ENCODE data around the gene GLRA3. TPM values are rescaled to one million over a fixed set of nuclear protein-coding genes. Genes with fewer than 3 reads are reported as not detected.

The GLRA3 gene
- total and polyA plus RNA-seq, 7 experiments from 2014 or later: not detected

DNA sequence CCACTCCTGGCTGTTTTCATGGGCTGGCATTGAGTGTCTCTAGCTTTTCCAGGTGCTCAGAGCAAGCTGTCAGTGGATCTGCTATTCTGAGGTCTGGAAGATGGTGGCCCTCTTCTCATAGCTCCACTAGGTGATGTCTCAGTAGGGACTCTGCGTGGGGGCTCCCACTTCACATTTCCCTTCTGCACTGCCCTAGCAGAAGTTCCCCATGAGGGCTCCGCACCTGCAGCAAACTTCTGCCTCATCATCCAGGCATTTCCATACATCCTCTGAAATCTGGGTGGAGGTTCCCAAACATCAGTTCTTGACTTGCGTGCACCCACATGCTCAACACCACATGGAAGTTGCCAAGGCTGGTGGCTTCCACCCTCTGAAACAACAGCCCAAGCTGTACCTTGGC is 13.8 kb downstream of the GLRA3 start:
- Mint-ChIP-seq H3K4me3 (no peak overlapping the region), H3K36me3 (no peaks in the 10 kb centered on the region), H3K4me1 (no peaks in the 10 kb centered on the region), H3K27me3 (peaks cover 0 to 4% (median 0%) of the 10 kb centered on the region in 5 donors), H3K9me3 (peaks cover 0 to 6% (median 0%) of the 10 kb centered on the region in 11 donors), H3K27ac (no peak overlapping the region)
- no peak overlapping the region for H3K4me3 ChIP-seq (ENCODE audit: low read length)
- no peaks in the 10 kb centered on the region for H3K27me3 ChIP-seq (ENCODE audit: control insufficient read depth in 2 of 2, insufficient read depth in 2 of 2, low read length in 2 of 2)
- no peak for ATAC-seq
- no peaks in the 10 kb centered on the region for H3K9me3 ChIP-seq (ENCODE audit: control insufficient read depth in 2 of 3, low read length in 3 of 3)
- no peaks in the 10 kb centered on the region for H3K36me3 ChIP-seq (ENCODE audit: control insufficient read depth in 2 of 3, insufficient read depth in 3 of 3, low read length in 3 of 3)
- no peaks in the 10 kb centered on the region for H3K4me1 ChIP-seq (ENCODE audit: control insufficient read depth in 2 of 2, insufficient read depth in 2 of 2, low read length in 2 of 2)
- ChIA-PET CTCF (no interaction called here), POLR2A (no interaction called here)
- no peak for DNase-seq
- intact Hi-C loops (cut with micrococcal nuclease): no loop called here
- H3K27ac ChIP-seq (ENCODE audit: low read depth, low read length): no peak overlapping the region

DNA sequence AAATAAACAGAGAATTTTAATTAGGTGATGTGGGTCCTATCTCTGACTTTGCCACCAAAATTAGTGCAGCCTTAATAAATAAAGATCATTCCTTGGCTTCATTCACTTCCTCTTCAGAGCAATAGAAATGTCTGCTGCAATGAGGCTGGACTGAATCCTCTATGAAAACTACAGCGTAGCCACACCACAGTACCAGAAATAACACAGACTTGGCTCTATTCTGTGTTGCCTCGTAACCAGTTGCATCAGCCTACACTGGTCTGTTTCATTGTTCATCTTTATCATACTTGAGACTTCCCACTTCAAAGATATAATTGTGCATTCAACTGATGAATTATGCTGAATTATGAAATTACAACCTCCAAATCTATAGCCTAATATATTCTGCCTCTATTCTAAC is 15.8 kb downstream of the GLRA3 start:
- POLR2A ChIA-PET: no interaction called here
- H3K4me1 ChIP-seq (ENCODE audit: control insufficient read depth in 2 of 2, insufficient read depth in 2 of 2, low read length in 2 of 2): no peaks in the 10 kb centered on the region
- H3K27me3 ChIP-seq (ENCODE audit: control insufficient read depth in 2 of 2, insufficient read depth in 2 of 2, low read length in 2 of 2): no peaks in the 10 kb centered on the region
- intact Hi-C loops (cut with micrococcal nuclease): no loop called here
- CTCF ChIA-PET: no interaction called here
- ATAC-seq: no peak
- no peaks in the 10 kb centered on the region for H3K36me3 Mint-ChIP-seq
- no peak overlapping the region for H3K4me3 Mint-ChIP-seq
- H3K27me3 Mint-ChIP-seq: no peaks in the 10 kb centered on the region
- no peaks in the 10 kb centered on the region for H3K36me3 ChIP-seq (ENCODE audit: control insufficient read depth in 2 of 3, insufficient read depth in 3 of 3, low read length in 3 of 3)
- no peak overlapping the region for H3K4me3 ChIP-seq (ENCODE audit: low read length)
- DNase-seq: no peak
- peaks cover 0 to 6% (median 0%) of the 10 kb centered on the region in 11 donors for H3K9me3 Mint-ChIP-seq
- H3K27ac ChIP-seq (ENCODE audit: low read depth, low read length): no peak overlapping the region
- no peak overlapping the region for H3K27ac Mint-ChIP-seq
- H3K4me1 Mint-ChIP-seq: no peaks in the 10 kb centered on the region
- no peaks in the 10 kb centered on the region for H3K9me3 ChIP-seq (ENCODE audit: control insufficient read depth in 2 of 3, low read length in 3 of 3)

DNA sequence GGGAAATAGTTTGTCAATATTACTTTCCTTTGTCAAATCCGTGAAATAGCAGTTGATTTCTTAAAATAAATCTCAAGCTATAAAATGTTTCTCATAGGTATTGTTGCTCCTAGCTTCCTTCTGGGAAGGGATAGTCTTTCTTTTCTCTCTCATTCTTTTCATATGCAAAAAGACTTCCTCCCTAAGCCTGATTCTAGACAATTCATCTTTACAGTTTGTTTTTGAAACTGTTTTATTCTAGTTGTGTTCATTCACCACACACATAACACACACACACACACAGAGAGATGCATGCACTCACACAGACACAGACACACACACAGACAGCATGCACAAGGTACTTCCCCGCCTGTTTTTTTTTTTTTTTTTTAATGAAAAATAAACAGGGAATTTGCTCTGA is 18.2 kb downstream of the GLRA3 start:
- intact Hi-C loops (cut with micrococcal nuclease): no loop called here
- H3K4me3 Mint-ChIP-seq: no peak overlapping the region
- ATAC-seq (no peak), DNase-seq (no peak)
- H3K27ac Mint-ChIP-seq: no peak overlapping the region
- ChIA-PET CTCF (no interaction called here), POLR2A (interaction anchor here (0.6 kb wide), 1 partner anchor 93 kb away, joined by 3 read pairs; no protein-coding TSS in a partner anchor)
- peaks cover 0 to 3% (median 0%) of the 10 kb centered on the region in 11 donors for H3K9me3 Mint-ChIP-seq
- Histone ChIP-seq H3K4me1 (ENCODE audit: control insufficient read depth in 2 of 2, insufficient read depth in 2 of 2, low read length in 2 of 2) (no peaks in the 10 kb centered on the region), H3K27me3 (ENCODE audit: control insufficient read depth in 2 of 2, insufficient read depth in 2 of 2, low read length in 2 of 2) (no peaks in the 10 kb centered on the region), H3K9me3 (ENCODE audit: control insufficient read depth in 2 of 3, low read length in 3 of 3) (no peaks in the 10 kb centered on the region), H3K36me3 (ENCODE audit: control insufficient read depth in 2 of 3, insufficient read depth in 3 of 3, low read length in 3 of 3) (no peaks in the 10 kb centered on the region), H3K4me3 (ENCODE audit: low read length) (no peak overlapping the region), H3K27ac (ENCODE audit: low read depth, low read length) (no peak overlapping the region)
- H3K36me3 Mint-ChIP-seq: no peaks in the 10 kb centered on the region
- no peaks in the 10 kb centered on the region for H3K4me1 Mint-ChIP-seq
- no peaks in the 10 kb centered on the region for H3K27me3 Mint-ChIP-seq

DNA sequence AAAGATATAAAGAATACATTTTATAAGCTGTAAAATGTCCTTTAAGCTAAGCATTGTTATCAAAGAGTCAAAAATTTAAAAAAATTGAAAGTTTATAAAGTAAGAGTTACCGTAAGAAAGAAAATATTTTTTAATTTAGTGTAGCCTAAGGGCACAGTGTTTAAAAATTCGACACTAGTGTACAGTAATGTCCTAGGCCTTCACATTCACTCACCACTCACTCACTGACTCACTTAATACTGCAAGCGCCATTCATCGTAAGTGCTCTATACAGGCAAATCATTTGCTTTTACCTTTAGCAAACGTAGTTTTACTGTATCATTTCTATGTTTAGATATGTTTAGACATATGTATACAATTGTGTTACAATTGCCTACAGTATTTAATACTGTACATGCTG is 20.2 kb downstream of the GLRA3 start:
- no peak overlapping the region for H3K27ac ChIP-seq (ENCODE audit: low read depth, low read length)
- Mint-ChIP-seq H3K4me1 (no peaks in the 10 kb centered on the region), H3K27ac (no peak overlapping the region), H3K9me3 (peaks cover 0 to 12% (median 3%) of the 10 kb centered on the region in 11 donors), H3K27me3 (no peaks in the 10 kb centered on the region), H3K4me3 (no peak overlapping the region), H3K36me3 (no peaks in the 10 kb centered on the region)
- DNase-seq: no peak
- H3K4me3 ChIP-seq (ENCODE audit: low read length): no peak overlapping the region
- ChIA-PET POLR2A (no interaction called here), CTCF (no interaction called here)
- H3K9me3 ChIP-seq (ENCODE audit: control insufficient read depth in 2 of 3, low read length in 3 of 3): no peaks in the 10 kb centered on the region
- no peaks in the 10 kb centered on the region for H3K36me3 ChIP-seq (ENCODE audit: control insufficient read depth in 2 of 3, insufficient read depth in 3 of 3, low read length in 3 of 3)
- no peaks in the 10 kb centered on the region for H3K4me1 ChIP-seq (ENCODE audit: control insufficient read depth in 2 of 2, insufficient read depth in 2 of 2, low read length in 2 of 2)
- no peak for ATAC-seq
- intact Hi-C loops (cut with micrococcal nuclease): no loop called here
- H3K27me3 ChIP-seq (ENCODE audit: control insufficient read depth in 2 of 2, insufficient read depth in 2 of 2, low read length in 2 of 2): no peaks in the 10 kb centered on the region

DNA sequence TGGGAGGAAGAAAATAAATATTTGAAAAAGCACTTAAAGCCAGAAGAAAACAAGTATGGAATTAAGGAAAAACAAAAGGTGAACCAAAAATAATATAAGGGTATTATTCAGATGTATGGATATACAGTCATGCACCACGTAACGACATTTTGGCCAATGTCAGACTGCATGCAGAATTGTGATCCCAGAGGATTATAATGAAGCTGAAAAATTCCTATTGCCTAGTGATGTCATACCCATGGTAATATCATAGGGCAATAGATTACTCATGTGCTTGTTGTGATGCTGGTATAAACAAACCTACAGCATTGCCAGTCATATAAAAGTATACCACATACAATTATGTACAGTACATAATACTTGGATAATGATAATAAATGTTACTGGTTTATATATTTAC is 20.9 kb downstream of the GLRA3 start:
- intact Hi-C loops (cut with micrococcal nuclease): no loop called here
- Mint-ChIP-seq H3K4me1 (no peaks in the 10 kb centered on the region), H3K36me3 (no peaks in the 10 kb centered on the region), H3K27ac (no peak overlapping the region), H3K9me3 (peaks cover 0 to 12% (median 3%) of the 10 kb centered on the region in 11 donors), H3K27me3 (no peaks in the 10 kb centered on the region), H3K4me3 (no peak overlapping the region)
- Histone ChIP-seq H3K4me3 (ENCODE audit: low read length) (no peak overlapping the region), H3K9me3 (ENCODE audit: control insufficient read depth in 2 of 3, low read length in 3 of 3) (no peaks in the 10 kb centered on the region), H3K4me1 (ENCODE audit: control insufficient read depth in 2 of 2, insufficient read depth in 2 of 2, low read length in 2 of 2) (no peaks in the 10 kb centered on the region), H3K36me3 (ENCODE audit: control insufficient read depth in 2 of 3, insufficient read depth in 3 of 3, low read length in 3 of 3) (no peaks in the 10 kb centered on the region), H3K27ac (ENCODE audit: low read depth, low read length) (no peak overlapping the region), H3K27me3 (ENCODE audit: control insufficient read depth in 2 of 2, insufficient read depth in 2 of 2, low read length in 2 of 2) (no peaks in the 10 kb centered on the region)
- POLR2A ChIA-PET: no interaction called here
- DNase-seq (no peak), ATAC-seq (no peak)
- CTCF ChIA-PET: no interaction called here

DNA sequence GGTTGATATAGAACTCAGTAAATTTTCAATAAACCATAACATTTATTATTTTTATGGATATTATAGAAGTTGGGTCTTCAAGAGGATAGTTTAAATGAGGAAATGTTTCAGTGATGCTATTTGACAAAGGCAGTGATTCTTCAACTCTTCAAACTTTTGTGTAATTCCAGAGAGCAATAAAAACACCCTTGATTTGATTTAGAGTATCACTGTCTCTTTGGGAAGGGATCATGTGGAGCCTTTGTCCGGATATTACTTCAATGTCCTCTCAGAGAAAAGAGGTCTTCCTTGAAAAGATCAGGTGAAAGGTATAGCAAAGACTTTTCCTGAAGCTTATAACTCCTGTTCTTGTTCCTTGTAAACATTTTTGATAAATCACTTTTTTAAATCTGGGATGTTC is 23.3 kb downstream of the GLRA3 start:
- peaks cover 0 to 23% (median 6%) of the 10 kb centered on the region in 11 donors for H3K9me3 Mint-ChIP-seq
- H3K4me3 ChIP-seq (ENCODE audit: low read length): no peak overlapping the region
- H3K36me3 ChIP-seq (ENCODE audit: control insufficient read depth in 2 of 3, insufficient read depth in 3 of 3, low read length in 3 of 3): no peaks in the 10 kb centered on the region
- H3K9me3 ChIP-seq (ENCODE audit: control insufficient read depth in 2 of 3, low read length in 3 of 3): no peaks in the 10 kb centered on the region
- no peak overlapping the region for H3K4me3 Mint-ChIP-seq
- no peaks in the 10 kb centered on the region for H3K4me1 ChIP-seq (ENCODE audit: control insufficient read depth in 2 of 2, insufficient read depth in 2 of 2, low read length in 2 of 2)
- H3K36me3 Mint-ChIP-seq: no peaks in the 10 kb centered on the region
- POLR2A ChIA-PET: no interaction called here
- no peak overlapping the region for H3K27ac ChIP-seq (ENCODE audit: low read depth, low read length)
- no peaks in the 10 kb centered on the region for H3K4me1 Mint-ChIP-seq
- DNase-seq (no peak), ATAC-seq (no peak)
- no peaks in the 10 kb centered on the region for H3K27me3 Mint-ChIP-seq
- H3K27me3 ChIP-seq (ENCODE audit: control insufficient read depth in 2 of 2, insufficient read depth in 2 of 2, low read length in 2 of 2): no peaks in the 10 kb centered on the region
- H3K27ac Mint-ChIP-seq: no peak overlapping the region
- CTCF ChIA-PET: no interaction called here
- intact Hi-C loops (cut with micrococcal nuclease): no loop called here

DNA sequence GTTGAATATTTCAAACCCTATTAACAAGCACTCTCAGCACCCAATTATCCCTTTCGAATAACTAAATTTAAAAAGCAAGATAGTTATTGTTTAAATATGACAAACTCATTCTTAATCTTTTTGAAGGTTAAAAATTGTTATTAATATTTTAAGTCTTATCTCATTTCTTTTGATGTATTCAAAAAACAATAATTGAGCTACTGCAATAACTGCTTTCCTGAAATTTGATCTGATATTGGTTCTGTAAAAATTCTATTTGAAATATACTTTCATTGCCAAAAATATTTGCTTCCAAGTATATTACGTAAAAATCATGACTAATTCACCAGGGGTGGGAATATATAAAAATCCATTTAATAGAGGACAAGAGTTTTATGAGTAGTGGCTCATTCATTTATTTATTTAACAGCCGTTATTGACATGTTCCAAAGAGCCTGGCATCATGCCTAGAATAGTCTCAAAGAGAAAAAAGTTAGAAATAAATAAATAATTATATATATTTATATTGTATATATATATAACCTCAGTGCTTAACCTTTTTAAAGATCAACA is 34.4 kb downstream of the GLRA3 start:
- intact Hi-C loops (cut with micrococcal nuclease): no loop called here
- POLR2A ChIA-PET: no interaction called here
- CTCF ChIA-PET: no interaction called here
- Mint-ChIP-seq H3K4me1 (no peaks in the 10 kb centered on the region), H3K36me3 (no peaks in the 10 kb centered on the region), H3K27me3 (no peaks in the 10 kb centered on the region), H3K27ac (no peak overlapping the region), H3K9me3 (peaks cover 0 to 10% (median 0%) of the 10 kb centered on the region in 11 donors), H3K4me3 (no peak overlapping the region)
- no peak overlapping the region for H3K4me3 ChIP-seq (ENCODE audit: low read length)
- DNase-seq: no peak
- no peaks in the 10 kb centered on the region for H3K36me3 ChIP-seq (ENCODE audit: control insufficient read depth in 2 of 3, insufficient read depth in 3 of 3, low read length in 3 of 3)
- no peak overlapping the region for H3K27ac ChIP-seq (ENCODE audit: low read depth, low read length)
- H3K9me3 ChIP-seq (ENCODE audit: control insufficient read depth in 2 of 3, low read length in 3 of 3): no peaks in the 10 kb centered on the region
- H3K4me1 ChIP-seq (ENCODE audit: control insufficient read depth in 2 of 2, insufficient read depth in 2 of 2, low read length in 2 of 2): no peaks in the 10 kb centered on the region
- ATAC-seq: no peak
- H3K27me3 ChIP-seq (ENCODE audit: control insufficient read depth in 2 of 2, insufficient read depth in 2 of 2, low read length in 2 of 2): no peaks in the 10 kb centered on the region
